Astrocyte of the cerebellum (primary cell): Measurements from ENCODE around the gene HOOK1.

Source experiments
- DNase-seq: peaks from one replicate; pipeline ENCODE4 v3.0.0-alpha.2; 2011; ENCODE audit warnings: low read depth
- H3K4me3 ChIP-seq: 2 replicates; pipeline ENCODE4 v1.5.1; 2011; ENCODE audit warnings: mild to moderate bottlenecking, low read depth, low read length, moderate library complexity
- CTCF ChIP-seq: IDR thresholded peaks from 2 replicates; pipeline ENCODE4 v1.5.1; 2012; ENCODE audit warnings: low read length, low read depth, moderate library complexity, mild to moderate bottlenecking; ENCODE audit errors: missing control alignments
- in situ Hi-C: cut with HindIII; loops from 2 replicates; pipeline ENCODE4 v1.10.0; 2017; ENCODE audit warnings: low sequenced_read_pairs

Gene HOOK1

DNA sequence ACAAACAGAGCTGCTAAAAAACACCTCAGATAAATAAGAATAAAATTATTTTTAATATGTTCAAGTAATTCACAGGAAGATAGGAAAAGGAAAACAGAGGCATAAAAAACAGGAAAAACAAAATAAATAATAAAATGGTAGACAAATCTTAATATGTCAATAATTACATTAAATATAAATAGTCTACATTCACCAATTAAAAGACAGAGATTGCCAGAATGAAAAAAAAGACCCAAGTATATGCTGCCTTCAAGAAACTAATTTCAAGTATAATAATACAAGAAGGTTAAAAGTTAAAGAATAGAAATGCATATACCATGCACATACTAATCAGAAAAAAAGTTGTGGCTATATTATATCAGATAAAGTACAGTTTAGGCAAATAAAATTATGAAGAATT is 109.9 kb downstream of the HOOK1 start:
- no peak for DNase-seq
- H3K4me3 ChIP-seq, result no peak overlapping the region
- in situ Hi-C loops, result no loop called here
- TF ChIP-seq CTCF, result no peak
